OCI-LY7 (cell line): ENCODE measurements around the gene FOXL2.

Experiments
- CTCF ChIP-seq: fragments of 200-600 bp; sonication (generic); conservative IDR thresholded peaks from 2 replicates; pipeline ENCODE4 v1.5.1; 2014; ENCODE audit warnings: mild to moderate bottlenecking, antibody characterized with exemption, low read length, moderate library complexity, mixed read lengths
- EZH2phosphoT487 ChIP-seq: fragments of 200-600 bp; sonication (generic); IDR thresholded peaks from 2 replicates; pipeline ENCODE4 v1.6.1; 2018; ENCODE audit warnings: low read depth, borderline replicate concordance, mild to moderate bottlenecking, mixed run types, antibody characterized with exemption, low read length, moderate library complexity, mixed read lengths

GRCh38 chr3:138908846-138909245, 38.1 kb downstream of the FOXL2 start:
- TF ChIP-seq CTCF (no peak), EZH2phosphoT487 (no peak)
